SKM-1 treated with dmso at 0.1 percent for 144 hours (cell line): ENCODE measurements around the gene CTU1.

Experiments
- DNase-seq: peaks from one replicate; lab custom pipeline; 2025; ENCODE audit not compliant: unreplicated experiment; lab: John Stamatoyannopoulos, UW

The CTU1 gene

GRCh38 chr19:51107406-51108065, 673 bp downstream of the CTU1 start:
- no peak for DNase-seq

GRCh38 chr19:51103926-51104341, 4.3 kb downstream of the CTU1 start:
- no peak for DNase-seq

GRCh38 chr19:51102991-51103390, 5.2 kb downstream of the CTU1 start:
- DNase-seq, result no peak

- no peak for DNase-seq
These were observed 6.9 kb downstream of the CTU1 start for GRCh38 chr19:51101171-51101865.

DNA sequence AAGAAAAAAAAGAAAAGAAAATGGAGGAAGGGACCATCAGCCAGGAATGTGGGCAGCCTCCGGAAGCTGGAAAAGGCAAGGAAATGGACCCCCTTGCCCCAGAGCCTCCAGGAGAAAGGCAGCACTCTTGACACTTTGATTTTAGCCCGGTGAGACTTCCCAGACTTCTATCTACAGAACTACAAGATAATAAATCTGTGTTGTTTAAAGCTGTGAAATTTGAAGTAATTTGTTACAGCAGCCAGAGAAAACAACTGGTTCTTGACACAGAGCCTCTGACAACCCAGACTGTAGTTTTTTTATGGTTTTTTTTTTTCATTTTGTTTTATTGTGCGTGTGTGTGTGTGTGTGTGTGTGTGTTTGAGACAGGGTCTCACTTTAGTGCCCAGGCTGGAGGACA, 7.6 kb downstream of the CTU1 start:
- DNase-seq, result no peak

GRCh38 chr19:51099047-51099382, 9.2 kb downstream of the CTU1 start:
- no peak for DNase-seq

DNA sequence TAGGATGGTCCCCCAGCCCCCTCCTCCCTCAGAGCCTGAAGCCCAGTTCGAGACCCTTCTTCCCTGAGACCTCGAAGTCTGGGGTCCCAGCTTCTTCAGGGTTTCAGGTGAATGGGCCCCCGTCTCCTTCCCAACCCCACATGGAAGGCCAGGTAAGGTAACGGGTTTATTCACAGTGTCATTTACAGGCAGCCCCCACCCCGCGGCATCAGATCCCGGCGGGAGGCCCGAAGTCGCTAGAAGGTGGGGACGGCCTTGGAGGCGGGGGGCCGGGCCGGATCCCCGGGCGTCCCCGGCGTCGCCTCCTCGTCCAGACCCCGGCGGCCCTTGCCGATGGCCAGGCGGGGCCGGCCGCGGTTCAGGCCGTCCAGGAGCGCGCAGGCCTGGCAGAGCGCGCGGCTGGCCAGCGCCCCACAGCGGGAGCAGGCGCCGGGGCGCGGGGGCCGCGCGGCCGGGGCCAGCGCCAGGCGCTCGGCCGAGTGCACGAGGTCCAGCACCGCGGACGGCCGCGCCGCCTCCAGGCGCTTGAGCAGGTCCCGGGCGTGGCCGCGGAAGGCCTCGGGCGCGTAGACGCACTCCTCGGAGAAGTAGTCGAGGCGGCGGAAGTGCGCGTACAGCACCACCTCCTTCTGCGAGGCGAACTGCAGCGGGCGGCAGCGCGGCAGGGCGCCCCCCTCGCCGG, 9.7 kb downstream of the CTU1 start:
- DNase-seq, result no peak

DNA sequence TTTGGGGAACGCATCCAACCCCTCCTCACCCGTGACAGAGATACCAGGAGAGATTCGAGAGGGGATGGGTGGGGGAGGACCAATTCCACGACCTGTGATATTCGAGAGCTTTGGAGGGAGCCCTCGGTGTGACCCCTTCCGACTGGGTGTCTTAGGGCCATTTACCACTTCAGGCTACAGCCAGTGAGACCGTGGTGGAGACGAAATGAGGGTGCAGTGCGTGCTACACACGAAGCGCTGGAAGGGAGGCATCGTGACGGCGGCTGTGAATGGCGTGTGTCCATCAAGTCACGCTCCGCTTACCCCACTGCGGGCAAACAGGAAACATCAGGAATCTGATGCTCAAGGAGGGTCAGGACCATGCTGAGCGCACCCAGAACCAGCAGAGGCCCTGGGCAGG, 10.4 kb downstream of the CTU1 start:
- no peak for DNase-seq

DNA sequence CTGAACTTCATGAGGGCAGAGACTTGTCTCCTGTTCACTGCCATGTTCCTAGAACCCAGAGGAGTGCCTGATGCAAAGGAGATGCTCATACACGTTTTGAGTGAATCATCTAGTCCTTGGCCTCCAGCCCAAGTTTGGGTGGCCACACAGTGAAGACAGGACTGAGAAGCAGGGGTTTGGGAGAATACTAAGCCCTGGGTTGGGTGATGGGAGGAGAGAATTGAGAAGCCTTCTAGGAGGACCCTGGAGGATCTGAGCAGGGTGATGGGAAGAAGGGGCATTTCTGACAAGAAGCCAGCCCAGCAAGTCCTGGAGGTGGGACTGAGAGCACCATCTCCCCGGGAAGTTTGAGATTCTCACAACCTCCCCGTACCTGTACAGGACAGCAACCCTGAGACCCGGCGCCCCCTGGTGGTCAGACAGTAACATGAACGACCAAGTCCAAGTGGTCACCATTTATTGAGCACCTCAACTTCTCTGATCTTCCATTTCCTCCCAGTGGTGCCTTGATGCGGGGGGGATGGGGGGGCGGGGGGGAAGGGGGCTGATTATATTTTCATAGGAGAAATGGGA, 11.0 kb downstream of the CTU1 start:
- no peak for DNase-seq

DNA sequence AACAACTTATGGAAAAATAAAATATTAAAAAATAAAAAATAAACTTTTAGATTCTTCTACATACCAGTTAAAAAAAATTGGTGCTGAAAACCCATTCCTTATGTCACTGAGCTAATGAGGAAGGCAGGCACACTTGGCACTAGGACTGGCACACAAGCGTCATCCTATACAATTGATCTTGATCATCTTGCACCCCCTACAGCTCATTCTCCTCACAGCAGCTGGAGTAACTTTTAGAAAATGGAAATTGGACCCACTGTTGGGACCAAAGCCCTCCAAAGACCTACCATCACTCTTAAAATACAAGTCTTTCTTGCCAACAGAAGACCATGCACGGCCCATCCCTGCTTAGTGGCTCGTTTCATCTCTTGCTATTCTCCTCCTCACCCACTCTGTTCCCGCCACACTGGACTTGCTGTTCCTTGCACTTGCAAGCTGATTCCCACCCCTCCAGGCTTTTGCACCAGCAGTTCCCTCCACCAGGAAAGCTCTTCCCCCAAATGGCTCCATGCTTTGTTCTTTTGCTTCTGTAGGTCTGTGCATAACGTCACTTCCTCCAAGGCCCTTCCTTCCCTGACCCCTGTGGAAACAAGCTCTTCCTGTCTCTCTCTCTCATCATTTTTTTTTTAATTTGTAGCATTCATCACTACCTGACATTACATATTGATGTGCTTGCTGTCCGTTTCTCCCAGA, 11.6 kb downstream of the CTU1 start:
- DNase-seq, result no peak

GRCh38 chr19:51094696-51095279, 13.4 kb downstream of the CTU1 start:
- DNase-seq, result no peak

GRCh38 chr19:51093510-51094345, 14.5 kb downstream of the CTU1 start:
- no peak for DNase-seq

- DNase-seq, result no peak
These were observed 15.1 kb downstream of the CTU1 start for GRCh38 chr19:51093101-51093500.

- no peak for DNase-seq
These were observed 16.0 kb downstream of the CTU1 start for GRCh38 chr19:51091895-51092873.

DNA sequence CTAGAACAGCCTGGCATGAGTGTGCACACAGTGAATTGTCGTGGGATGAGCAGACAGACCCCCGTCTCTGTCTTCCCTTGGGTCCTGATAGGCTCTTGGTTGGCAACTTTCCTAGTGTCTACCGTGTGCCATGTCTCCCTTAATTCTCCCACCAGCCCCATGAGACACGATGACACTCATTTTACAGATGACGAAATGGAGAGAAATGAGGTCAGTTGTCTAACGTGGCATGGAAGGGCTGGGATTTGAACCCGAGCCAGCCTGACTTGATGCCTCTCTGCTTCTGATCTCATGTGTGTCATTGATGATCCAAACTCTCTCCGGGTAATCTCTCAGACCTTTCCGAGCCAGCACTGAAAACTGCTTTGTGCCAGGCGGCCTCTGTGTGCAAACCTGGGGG, 17.1 kb downstream of the CTU1 start:
- no peak for DNase-seq

DNA sequence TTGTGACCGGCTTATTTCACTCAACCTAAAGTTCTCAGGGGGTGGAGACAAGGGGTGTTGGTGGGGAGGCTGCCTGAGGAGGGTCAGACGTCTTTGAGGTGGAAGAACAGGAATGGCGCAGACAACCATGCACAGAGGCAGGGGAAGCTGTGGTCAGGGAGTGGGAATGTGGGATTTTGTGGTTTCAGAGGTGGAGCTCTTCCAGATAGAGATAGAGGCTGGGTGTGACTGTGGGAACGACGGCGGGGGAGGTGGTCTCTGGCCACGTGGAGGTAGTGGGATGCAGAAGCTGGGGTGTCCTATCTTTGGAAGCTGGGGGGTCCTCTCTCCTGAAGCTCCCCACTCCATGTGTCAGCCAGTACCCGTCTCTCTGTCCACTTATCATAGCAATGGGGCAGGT, 17.7 kb downstream of the CTU1 start:
- no peak for DNase-seq

DNA sequence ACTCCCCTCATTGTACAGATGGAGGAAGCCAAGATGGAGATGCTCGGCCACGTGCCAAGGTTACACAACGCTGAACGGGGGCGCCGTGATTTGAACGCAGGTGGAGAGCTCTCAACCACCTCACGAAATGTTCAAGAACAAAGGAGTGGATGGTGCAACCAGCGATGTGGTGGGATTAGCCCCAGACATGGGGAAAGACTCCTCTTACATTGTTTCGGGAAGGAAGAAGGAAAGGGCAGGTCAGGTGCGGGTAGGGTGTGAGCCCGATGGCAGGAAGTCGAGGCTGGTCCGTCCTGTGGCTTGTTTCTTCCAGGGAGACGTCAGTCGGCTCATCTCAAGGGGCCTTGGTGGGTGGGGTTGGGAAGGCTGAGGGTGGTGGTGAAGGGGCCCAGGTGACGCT, 18.4 kb downstream of the CTU1 start:
- DNase-seq, result no peak

GRCh38 chr19:51086153-51086850, 21.9 kb downstream of the CTU1 start:
- no peak for DNase-seq
